Kidney (tissue), 14 donors: ENCODE measurements around the gene TSPOAP1. TPM values are rescaled to one million over a fixed set of nuclear protein-coding genes. Genes with fewer than 3 reads are reported as not detected.

Experiments used
- DNase-seq, 5 donors: peaks; one replicate each; pipeline ENCODE4 v3.0.0-alpha.2; 2013 to 2020
- FAIRE-seq: peaks from 2 replicates; lab custom pipeline; 2012; peaks lifted over from hg19 to GRCh38; lab: Jason Lieb, UNC
- H3K27ac ChIP-seq, 2 donors: one replicate each; pipeline ENCODE4 v1.7.0; 2013; ENCODE audit warnings: low read depth in 2 of 2, low read length in 2 of 2, inconsistent platforms in 1 of 2
- H3K27me3 ChIP-seq: one replicate; pipeline ENCODE4 v1.7.1; 2013; ENCODE audit warnings: low read length, inconsistent platforms; ENCODE audit not compliant: control insufficient read depth, insufficient read depth
- H3K36me3 ChIP-seq, 3 donors: one replicate each; pipeline versions ENCODE4 v1.7.0 to v1.7.1; 2013; ENCODE audit warnings: low read length in 3 of 3, control low read depth in 1 of 3, inconsistent platforms in 1 of 3; ENCODE audit not compliant: insufficient read depth in 3 of 3, control insufficient read depth in 2 of 3
- H3K4me1 ChIP-seq, 3 donors: one replicate each; pipeline versions ENCODE4 v1.7.0 to v1.7.1; 2013; ENCODE audit warnings: low read length in 3 of 3, inconsistent platforms in 1 of 3, low read depth in 1 of 3; ENCODE audit not compliant: control insufficient read depth in 2 of 3, insufficient read depth in 2 of 3
- H3K4me3 ChIP-seq, 3 donors: one replicate each; pipeline versions ENCODE4 v1.7.0 to v1.8.1; 2013; ENCODE audit warnings: low read length in 3 of 3, control low read depth in 1 of 3, inconsistent platforms in 1 of 3
- H3K9ac ChIP-seq, 3 donors: one replicate each; pipeline versions ENCODE4 v1.7.0 to v1.7.1; 2013; ENCODE audit warnings: low read length in 3 of 3, control low read depth in 1 of 3, inconsistent platforms in 1 of 3
- H3K9me3 ChIP-seq, 3 donors: one replicate each; pipeline versions ENCODE4 v1.7.0 to v1.7.1; 2013; ENCODE audit warnings: low read length in 3 of 3, control low read depth in 1 of 3, inconsistent platforms in 1 of 3; ENCODE audit not compliant: control insufficient read depth in 2 of 3, insufficient read depth in 1 of 3
- CTCF ChIP-seq: IDR thresholded peaks from 3 replicates; pipeline ENCODE4 v1.5.1; 2012; ENCODE audit warnings: mild to moderate bottlenecking, moderate library complexity, borderline replicate concordance; ENCODE audit not compliant: insufficient read depth; ENCODE audit errors: extremely low read depth
- intact Hi-C: fragments of 100-400 bp; cut with DNase I; formaldehyde crosslinking; loops from one replicate; pipeline ENCODE4 v1.11.1; 2022
- polyA plus RNA-seq: library from polyadenylated mRNA; stranded (reverse); fragments of 350-450 nt; fragmentation: Illumina TruSeq; extraction: RNeasy Lipid Tissue Mini Kit (QIAGEN cat#74804); gene quantifications from one replicate; pipeline ENCODE4 v1.2.3, GENCODE V29; 2014; ENCODE audit warnings: low read depth, low replicate concordance; ENCODE audit not compliant: insufficient read depth
- total RNA-seq: library from RNA; stranded (reverse); fragmentation: NEBNext Ultra II Directional; extraction: Animal tissue kit (Norgen Biotek cat#: 25700); gene quantifications from one replicate; pipeline ENCODE4 v1.2.1, GENCODE V29; 2021
- donor health status: control.
- donor health status: control.
- donor health status: control.
- donor health status: control.
- donor health status: control.
- donor health status: DM: yes; HTN: yes; CAD: no.
- donor health status: Normal renal cell carcinoma (clear cell type).

The TSPOAP1 gene
- total and polyA plus RNA-seq, 2 donors from 2014 or later = 12.5 to 30.6 TPM

GRCh38 chr17:58301504-58302150 is 27.0 kb downstream of the TSPOAP1 start:
- no peaks in the 10 kb centered on the region for H3K4me1 ChIP-seq
- peaks cover 0 to 2% (median 0%) of the 10 kb centered on the region in 3 donors for H3K36me3 ChIP-seq
- H3K9ac ChIP-seq = no peak overlapping the region
- no peak overlapping the region for H3K4me3 ChIP-seq
- DNase-seq = peak in 1 of 5 donors; percentile 47
- no peaks in the 10 kb centered on the region for H3K27me3 ChIP-seq
- H3K9me3 ChIP-seq = no peaks in the 10 kb centered on the region
- no peak for TF ChIP-seq CTCF
- no peak overlapping the region for H3K27ac ChIP-seq
- intact Hi-C loops = loop anchor here (10.0 kb wide), 1 partner anchor 143 kb away; no protein-coding TSS in a partner anchor
- FAIRE-seq = no peak

- Histone ChIP-seq H3K27me3 (no peaks in the 10 kb centered on the region), H3K36me3 (peaks cover 0 to 2% (median 0%) of the 10 kb centered on the region in 3 donors), H3K4me3 (no peak overlapping the region), H3K4me1 (no peaks in the 10 kb centered on the region), H3K9ac (no peak overlapping the region), H3K9me3 (no peaks in the 10 kb centered on the region), H3K27ac (no peak overlapping the region)
- intact Hi-C loops = loop anchor here (10.0 kb wide), 1 partner anchor 144 kb away; no protein-coding TSS in a partner anchor
- no peak for FAIRE-seq
- peak in 1 of 5 donors; percentile 29 for DNase-seq
- no peak for TF ChIP-seq CTCF
Observed at GRCh38 chr17:58300336-58300735, 28.3 kb downstream of the TSPOAP1 start.

- no peak for TF ChIP-seq CTCF
- no peak for FAIRE-seq
Observed at GRCh38 chr17:58294034-58294433, 34.6 kb downstream of the TSPOAP1 start.

More at GRCh38 chr17:58294034-58294433, 34.6 kb downstream of the TSPOAP1 start:
- Histone ChIP-seq H3K4me1 (no peaks in the 10 kb centered on the region), H3K9me3 (no peaks in the 10 kb centered on the region), H3K27ac (no peak overlapping the region), H3K27me3 (no peaks in the 10 kb centered on the region), H3K36me3 (no peaks in the 10 kb centered on the region), H3K9ac (no peak overlapping the region), H3K4me3 (no peak overlapping the region)
- no peak for DNase-seq
- intact Hi-C loops = no loop called here
